HG02571 (cell line): ENCODE data around the gene MYORG.
"Not testable (repeated sequence)": the region's sequence is repeated elsewhere in the genome, so short reads cannot be mapped to it uniquely, and the experiment has no call there.

Experiments used
- ATAC-seq: cut with Tn5 transposase; IDR thresholded peaks from one replicate; pipeline ENCODE4 v1.9.1; 2021; ENCODE audit warnings: mild to moderate bottlenecking, moderate library complexity; ENCODE audit not compliant: unreplicated experiment

MYORG gene

GRCh38 chr9:34370335-34370969 lies 6.2 kb downstream of the MYORG start:
- ATAC-seq = no peak

GRCh38 chr9:34369636-34370035 lies 7.1 kb downstream of the MYORG start:
- no peak for ATAC-seq

- ATAC-seq = not testable (repeated sequence)
Observed at GRCh38 chr9:34368796-34369195, 7.9 kb downstream of the MYORG start.

- ATAC-seq = not testable (repeated sequence)
Observed at GRCh38 chr9:34367751-34368410, 8.8 kb downstream of the MYORG start.

GRCh38 chr9:34366365-34366764 lies 10.3 kb downstream of the MYORG start:
- no peak for ATAC-seq

GRCh38 chr9:34365282-34365681 lies 11.4 kb downstream of the MYORG start:
- ATAC-seq = no peak

GRCh38 chr9:34363619-34364351 lies 12.9 kb downstream of the MYORG start:
- ATAC-seq = no peak

GRCh38 chr9:34362614-34363214 lies 14.0 kb downstream of the MYORG start:
- no peak for ATAC-seq

GRCh38 chr9:34352957-34353356 lies 23.7 kb downstream of the MYORG start:
- not testable (repeated sequence) for ATAC-seq

- ATAC-seq = not testable (repeated sequence)
Observed at GRCh38 chr9:34352122-34352652, 24.5 kb downstream of the MYORG start.

GRCh38 chr9:34349324-34349723 lies 27.4 kb downstream of the MYORG start:
- no peak for ATAC-seq

GRCh38 chr9:34347800-34348158 lies 28.9 kb downstream of the MYORG start:
- ATAC-seq = no peak

GRCh38 chr9:34346873-34347799 lies 29.6 kb downstream of the MYORG start:
- ATAC-seq = no peak

GRCh38 chr9:34343605-34344004 lies 33.1 kb downstream of the MYORG start:
- no peak for ATAC-seq

- no peak for ATAC-seq
Observed at GRCh38 chr9:34343090-34343489, 33.6 kb downstream of the MYORG start.

- no peak for ATAC-seq
Observed at GRCh38 chr9:34341659-34342295, 34.9 kb downstream of the MYORG start.

- no peak for ATAC-seq
Observed at GRCh38 chr9:34338665-34339385, 37.9 kb downstream of the MYORG start.

- not testable (repeated sequence) for ATAC-seq
Observed at GRCh38 chr9:34338079-34338478, 38.6 kb downstream of the MYORG start.

- ATAC-seq = no peak
Observed at GRCh38 chr9:34337403-34337802, 39.3 kb downstream of the MYORG start.
